Measurements from ENCODE around the gene AIPL1. TPM values are rescaled to one million over a fixed set of nuclear protein-coding genes. Genes with fewer than 3 reads are reported as not detected.

The AIPL1 gene
- total RNA-seq, 4 donors from 2014 or later, result not detected

DNA sequence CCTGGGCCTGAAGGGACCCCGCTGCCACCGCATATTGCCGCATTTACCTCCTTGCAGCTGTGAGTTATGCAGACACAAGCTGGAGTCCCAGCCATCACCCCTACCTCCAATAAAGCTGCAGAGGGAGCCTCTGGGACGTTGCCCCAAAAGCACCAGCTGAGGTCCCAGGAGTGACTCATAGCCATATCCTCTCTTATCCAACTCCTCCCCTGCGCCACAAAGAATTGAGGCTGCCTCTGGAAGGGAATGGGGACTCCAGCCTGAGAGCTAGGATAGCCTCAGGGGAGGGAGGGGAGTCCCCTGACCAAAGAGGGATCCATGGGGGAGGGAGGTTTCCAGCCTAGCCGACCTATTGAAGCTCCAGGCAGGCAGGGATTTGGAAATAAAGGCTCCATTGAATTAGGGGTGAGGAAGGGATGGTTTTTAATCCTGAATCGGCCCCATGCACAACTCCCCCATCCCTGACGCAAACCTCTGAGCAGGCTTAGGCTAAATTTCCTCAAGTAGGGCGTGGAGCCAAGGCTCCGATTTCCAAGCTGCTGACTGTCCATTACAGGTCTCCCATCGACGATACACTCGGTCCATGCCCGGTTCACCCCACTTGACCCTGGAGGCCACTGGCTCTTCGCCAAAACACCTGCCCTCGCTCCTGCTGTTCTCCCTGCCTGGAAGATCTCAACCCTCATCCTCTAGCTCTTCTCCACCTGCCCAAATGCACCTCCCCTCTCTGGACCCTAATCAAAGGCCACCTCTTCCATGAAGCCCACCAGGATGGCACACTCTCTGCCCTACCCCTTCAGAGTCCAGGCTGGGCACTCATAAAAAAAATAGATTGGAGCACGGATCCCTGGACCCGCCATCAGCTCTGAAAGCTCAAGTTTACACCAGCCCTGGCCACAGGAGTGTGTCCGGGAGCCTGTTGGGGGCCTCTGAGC lies 36.9 kb upstream of the AIPL1 start:
- TF ChIP-seq, protein P1, sequence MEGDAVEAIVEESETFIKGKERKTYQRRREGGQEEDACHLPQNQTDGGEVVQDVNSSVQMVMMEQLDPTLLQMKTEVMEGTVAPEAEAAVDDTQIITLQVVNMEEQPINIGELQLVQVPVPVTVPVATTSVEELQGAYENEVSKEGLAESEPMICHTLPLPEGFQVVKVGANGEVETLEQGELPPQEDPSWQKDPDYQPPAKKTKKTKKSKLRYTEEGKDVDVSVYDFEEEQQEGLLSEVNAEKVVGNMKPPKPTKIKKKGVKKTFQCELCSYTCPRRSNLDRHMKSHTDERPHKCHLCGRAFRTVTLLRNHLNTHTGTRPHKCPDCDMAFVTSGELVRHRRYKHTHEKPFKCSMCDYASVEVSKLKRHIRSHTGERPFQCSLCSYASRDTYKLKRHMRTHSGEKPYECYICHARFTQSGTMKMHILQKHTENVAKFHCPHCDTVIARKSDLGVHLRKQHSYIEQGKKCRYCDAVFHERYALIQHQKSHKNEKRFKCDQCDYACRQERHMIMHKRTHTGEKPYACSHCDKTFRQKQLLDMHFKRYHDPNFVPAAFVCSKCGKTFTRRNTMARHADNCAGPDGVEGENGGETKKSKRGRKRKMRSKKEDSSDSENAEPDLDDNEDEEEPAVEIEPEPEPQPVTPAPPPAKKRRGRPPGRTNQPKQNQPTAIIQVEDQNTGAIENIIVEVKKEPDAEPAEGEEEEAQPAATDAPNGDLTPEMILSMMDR (IDR thresholded peaks at IDR 0.05; ENCODE audit: low read depth), result no peak

DNA sequence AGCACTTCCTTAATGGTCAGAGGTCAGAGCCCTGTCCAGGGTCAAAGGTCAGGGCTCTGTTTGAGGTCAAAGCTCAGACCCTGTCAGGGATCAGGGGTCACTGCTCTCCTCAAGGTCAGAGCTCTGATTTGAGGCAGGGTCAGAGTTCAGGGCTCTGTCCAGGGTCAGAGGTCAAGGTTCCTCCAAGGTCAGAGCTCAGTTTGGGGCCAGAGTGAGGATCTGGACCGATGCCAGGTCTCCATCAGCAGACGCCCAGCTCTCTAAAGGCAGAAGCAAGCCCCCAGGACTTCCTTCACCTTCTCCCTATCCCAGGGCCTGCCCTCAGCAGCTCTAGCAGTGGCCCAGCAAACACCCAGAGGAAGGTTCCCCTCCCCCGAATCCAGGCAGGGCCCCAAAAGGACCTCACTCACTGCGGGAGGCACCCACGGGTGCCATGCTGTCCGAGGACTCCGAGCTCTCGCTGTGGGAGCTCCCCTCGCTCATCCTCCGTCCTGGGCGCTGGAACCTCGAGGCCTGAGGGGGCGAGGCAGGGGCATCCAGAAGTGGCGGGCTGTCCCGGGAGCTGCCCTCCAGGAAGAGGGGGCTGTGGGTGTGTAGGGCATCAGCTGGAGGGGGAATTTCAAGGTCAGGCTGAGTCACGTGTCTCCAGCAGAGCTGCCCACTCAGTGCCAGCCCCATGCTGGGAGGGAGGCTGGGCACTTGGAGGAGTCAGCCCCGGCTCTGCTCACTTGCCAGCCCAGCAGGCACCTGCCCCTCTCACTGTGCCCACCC lies 36.0 kb upstream of the AIPL1 start:
- TF ChIP-seq, protein P1 (IDR thresholded peaks at IDR 0.05; ENCODE audit: low read depth), result no peak

DNA sequence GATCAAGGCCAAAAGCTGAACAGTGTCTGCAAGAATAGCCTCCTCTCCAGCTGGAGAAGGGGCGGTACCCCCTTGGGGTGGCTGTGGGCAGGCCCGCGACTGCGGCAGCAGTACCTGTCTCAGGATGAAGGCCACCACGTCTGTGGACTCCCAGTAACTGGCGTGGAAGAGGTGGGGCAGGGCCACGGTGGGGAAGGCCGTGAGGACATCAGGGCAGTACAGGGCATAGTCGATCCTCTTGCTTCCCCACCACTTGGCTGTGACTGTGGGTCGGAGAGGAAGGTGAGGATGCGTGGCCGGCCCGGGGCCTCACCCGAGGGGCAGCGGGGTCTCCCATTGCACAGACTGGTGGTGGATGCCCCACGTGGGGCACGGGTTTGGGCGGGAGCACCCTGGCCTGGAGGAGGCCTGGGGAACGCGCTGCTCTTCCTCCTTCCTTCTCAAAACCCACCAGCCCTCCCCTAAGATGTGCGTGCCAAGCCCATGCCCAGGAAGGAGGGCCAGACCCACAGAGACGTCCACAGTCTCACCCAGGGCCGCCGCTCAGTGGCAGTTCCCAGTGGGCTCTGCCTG lies 35.3 kb upstream of the AIPL1 start:
- TF ChIP-seq, protein P1 (IDR thresholded peaks at IDR 0.05; ENCODE audit: low read depth), result no peak

DNA sequence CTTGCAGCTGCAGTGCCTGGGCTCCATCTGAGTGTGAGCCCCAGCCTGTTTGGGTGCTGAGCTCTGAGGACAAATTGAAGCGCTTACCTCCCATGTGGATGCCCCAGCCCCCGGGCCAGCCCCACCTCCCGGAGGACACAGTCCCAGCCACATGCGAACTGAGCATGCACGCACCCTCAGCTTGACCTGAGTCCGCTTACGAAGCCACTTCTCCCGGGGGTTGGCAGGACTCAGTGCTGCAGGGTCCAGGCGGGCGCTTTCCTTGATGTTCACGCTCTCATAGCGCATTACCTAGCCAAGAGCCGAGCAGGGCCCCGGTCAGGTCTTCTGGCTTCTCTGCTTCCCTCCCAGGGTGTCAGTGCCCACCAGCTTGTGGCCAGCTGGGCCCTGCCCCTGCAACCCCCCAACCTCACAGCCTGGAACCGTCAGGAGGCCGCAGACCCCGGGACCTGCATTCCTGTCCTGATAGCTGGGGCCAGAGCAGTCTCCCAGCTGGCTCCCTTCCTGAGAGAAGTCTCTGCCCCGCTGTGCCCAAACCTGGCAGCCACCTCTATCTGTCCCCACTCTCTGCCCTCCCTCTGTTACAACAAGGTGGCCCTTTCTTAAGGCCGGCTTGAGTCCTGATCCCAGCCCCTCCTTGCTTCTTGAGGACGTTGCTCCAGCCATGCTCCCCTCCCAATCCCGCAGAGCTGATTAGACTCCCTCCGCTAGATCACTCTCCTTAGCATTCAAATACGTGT lies 33.3 kb upstream of the AIPL1 start:
- TF ChIP-seq, protein P1 (IDR thresholded peaks at IDR 0.05; ENCODE audit: low read depth), result no peak

DNA sequence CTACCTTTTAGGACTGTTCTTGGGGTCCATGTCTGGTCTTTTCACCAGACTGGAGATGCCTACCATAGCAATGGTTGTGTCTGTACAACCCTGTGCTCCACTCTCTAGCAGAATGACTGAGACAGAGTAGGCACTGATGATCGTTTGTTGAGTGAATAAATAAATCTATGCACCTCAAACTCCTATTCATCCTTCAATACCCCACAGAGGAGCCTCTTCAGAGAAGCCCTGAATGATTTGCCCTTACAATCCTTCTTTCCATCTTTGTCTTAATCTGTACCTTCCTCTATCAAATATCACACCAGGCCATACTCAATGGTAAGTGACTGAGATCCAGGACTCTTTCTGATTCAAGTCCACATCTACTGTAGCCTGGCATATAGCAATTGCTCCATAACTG lies 32.6 kb upstream of the AIPL1 start:
- TF ChIP-seq, protein P1 (IDR thresholded peaks at IDR 0.05; ENCODE audit: low read depth), result no peak

DNA sequence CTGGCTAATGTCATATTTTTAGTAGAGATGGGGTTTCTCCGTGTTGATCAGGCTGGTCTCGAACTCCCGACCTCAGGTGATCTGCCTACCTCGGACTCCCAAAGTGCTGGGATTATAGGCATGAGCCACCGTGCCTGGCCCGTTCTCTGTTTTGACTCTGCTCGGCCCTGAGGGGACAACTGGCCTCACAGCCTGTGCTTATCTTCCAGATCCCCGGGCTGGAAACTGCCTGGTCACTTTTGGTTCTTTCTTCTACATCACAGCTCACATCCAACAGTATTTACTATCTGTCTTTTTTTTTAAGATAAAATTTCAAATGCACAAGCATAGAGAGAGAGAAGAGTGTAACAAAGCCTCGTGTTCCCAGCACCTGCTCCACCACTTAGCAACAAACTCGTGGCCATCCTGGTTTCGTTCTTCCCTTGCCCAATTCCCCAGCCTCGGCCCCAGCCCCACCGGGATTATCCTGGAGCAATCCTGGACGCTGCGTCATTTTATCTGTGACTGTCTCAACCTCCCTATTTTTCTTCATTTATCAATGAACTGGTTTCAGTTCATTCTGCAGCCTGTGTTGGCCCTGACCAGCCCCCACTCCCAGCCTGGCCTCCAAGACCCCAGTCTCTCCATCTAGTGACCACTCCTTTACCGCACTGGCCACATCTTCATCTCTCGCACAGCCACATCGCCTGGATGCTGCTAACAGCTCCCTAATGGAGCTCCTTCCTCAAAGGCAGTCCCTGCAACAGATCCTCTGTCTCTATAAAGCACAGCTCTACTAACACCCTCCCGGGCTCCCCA lies 30.5 kb upstream of the AIPL1 start:
- TF ChIP-seq, protein P1 (IDR thresholded peaks at IDR 0.05; ENCODE audit: low read depth), result no peak
